ENCODE results near the gene AARS1.
"Not testable (repeated sequence)": the region's sequence is repeated elsewhere in the genome, so short reads cannot be mapped to it uniquely, and the experiment has no call there.

AARS1 gene

DNA sequence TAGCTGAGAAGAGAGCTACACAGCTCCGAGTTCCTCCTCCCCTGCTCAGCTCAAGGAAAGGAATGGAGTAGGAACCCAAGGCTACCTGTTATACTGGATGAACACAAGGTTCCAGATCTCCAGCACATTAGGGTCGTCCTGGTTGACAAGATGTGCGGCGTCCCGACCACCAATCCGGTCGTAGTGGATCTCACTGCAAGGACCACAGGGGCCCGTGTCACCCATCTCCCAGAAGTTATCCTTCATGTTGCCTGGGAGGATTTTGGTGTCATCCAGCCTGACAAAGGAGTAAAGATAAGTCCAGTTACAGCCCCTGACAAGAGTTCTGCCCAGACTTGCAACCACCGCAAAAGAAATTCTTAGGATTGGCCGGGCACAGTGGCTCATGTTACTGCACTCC is 17.6 kb downstream of the AARS1 start:
- no peak for DNase-seq (ENCODE audit: low spot score)

DNA sequence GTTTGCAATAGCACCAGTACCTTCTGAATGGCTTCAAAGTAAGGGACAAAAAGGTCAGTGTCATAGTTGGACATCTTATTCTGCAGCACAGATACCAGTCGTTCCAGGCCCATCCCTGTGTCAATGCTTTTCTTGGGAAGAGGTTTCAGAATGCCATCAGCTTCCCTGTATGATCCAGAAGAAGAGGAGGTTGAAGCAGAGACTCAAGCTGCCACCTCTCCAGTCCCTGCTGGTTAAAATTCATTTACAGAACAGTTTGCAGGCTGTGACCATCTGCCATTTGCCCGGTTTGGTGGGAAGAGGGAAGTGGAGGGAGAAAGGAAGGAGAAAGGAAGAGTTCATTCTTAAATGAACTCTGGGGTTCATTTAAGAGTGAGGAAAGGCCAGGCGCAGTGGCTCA is 19.1 kb downstream of the AARS1 start:
- no peak for DNase-seq (ENCODE audit: low spot score)

DNA sequence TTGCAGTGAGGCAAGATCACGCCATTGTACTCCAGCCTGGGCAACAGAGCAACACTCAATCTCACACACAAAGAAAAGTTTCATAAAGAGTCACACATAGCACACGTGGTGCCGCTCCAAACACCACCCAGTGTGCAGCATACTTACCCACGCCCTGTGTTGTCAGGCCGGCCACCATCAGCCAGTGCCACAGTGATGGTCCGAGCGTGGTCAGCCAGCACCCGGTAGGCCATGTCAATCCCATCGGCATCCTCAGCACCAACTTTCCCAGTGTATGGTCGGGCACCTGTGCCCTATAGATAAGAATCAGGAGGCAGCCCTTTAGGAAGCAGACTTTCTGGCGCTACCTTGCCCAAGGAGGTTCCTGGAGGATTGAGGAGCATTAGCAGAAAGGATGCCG is 19.8 kb downstream of the AARS1 start:
- no peak for DNase-seq (ENCODE audit: low spot score)

DNA sequence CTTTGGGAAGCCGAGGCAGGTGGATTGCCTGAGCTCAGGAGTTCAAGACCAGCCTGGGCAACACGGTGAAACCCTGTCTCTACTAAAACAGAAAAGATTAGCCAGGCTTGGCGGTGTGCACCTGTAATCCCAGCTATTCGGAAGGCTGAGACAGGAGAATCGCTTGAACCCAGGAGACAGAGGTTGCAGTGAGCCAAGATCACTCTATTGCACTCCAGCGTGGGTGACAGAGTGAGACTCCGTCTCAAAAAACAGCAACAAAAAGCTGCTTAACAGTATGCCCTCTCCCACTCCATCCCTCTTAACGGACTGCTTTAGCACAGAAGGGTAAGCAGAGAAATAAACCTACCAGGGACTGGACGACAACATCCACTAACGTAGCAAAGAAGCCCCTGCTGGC is 21.4 kb downstream of the AARS1 start:
- not testable (repeated sequence) for DNase-seq (ENCODE audit: low spot score)

DNA sequence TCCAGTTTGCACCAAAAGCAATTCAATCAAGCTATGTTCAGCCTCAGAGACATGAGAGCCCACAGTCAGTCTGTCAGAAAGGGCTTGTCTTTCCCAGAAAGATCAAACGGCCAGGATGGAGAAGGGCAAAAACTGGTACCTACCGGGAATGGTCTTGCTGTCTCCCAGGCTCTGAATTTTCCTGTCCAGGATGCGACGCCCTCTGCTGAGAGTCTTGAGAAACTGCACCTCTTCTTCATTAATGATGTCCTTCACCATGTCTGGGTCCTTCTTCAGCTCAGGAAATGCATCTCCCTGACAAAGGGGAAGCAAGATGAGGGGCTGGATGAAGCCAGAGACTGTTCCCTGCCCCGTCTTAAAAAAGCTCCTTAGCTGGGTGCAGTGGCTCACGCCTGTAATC is 21.8 kb downstream of the AARS1 start:
- DNase-seq (ENCODE audit: low spot score), result no peak

DNA sequence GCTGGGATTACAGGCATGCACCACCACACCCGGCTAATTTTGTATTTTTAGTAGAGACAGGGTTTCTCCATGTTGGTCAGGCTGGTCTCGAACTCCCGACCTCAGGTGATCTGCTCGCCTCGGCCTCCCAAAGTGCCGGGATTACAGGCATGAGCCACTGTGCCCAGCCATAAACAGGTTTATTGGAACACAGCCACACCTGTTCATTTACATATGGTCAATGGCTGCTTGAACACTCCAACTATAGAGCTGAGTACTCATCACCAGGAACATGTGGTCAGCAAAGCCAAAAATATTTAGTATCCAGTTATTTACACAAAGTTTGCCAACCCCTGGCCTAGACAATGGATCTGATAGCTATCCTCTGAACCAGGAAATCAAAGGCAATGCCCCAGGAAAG is 29.4 kb downstream of the AARS1 start:
- not testable (repeated sequence) for DNase-seq (ENCODE audit: low spot score)

DNA sequence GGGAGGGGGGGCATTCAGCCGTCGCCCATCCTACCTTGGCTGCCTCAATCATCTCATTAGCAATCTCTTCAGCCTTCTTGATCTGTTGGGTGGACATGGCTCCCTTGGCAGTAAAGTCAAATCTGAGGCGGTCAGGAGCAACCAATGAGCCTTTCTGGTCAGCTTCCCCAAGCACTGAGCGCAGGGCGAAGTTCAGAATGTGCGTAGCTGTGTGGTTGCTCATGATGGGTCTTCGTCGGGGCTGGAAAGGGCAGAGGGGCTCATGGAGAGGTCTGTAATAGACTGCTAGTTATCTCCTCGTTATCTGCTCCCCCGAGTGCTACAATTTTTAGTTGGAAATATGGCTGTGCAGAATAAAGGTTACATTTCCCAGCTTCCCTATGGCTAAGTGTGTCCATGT is 30.4 kb downstream of the AARS1 start:
- DNase-seq (ENCODE audit: low spot score), result no peak

DNA sequence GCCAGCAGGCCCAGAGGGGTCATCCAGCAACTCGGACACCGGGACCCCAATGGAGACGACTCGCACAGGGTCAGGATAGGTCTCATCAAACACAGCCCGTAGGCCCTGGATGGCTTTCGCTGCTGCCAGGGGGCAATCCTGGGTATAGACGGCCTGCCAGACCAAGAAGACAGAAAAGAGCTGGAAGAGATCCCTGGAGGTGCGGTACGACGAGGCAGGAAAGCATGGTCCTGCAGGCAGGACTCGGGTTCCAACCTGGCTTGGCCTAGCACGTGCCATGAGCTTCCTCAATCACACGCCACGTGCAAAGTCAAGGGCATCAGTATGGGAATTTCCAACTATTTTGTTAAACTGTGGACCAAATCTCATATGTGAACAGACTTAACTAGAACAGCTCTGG is 31.2 kb downstream of the AARS1 start:
- no peak for DNase-seq (ENCODE audit: low spot score)

DNA sequence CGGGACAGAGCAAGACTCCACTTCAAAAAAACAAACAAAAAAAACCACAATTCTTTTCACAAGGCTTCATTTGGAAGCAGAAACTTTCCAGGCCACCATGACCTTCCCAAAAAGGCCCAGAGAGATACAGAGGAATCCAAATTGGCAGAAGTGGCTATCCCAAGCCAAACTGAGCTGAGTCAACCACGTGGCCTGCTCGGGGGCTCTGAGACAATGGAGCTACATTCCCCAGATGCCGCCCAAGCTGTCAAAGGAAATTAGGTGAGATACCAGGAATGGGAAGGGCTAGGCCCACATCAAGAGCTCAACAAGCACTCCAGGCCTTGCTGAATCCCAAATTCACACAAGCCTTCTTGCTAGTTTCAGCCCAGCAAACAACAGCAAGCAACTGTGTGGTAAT is 31.9 kb downstream of the AARS1 start:
- no peak for DNase-seq (ENCODE audit: low spot score)

DNA sequence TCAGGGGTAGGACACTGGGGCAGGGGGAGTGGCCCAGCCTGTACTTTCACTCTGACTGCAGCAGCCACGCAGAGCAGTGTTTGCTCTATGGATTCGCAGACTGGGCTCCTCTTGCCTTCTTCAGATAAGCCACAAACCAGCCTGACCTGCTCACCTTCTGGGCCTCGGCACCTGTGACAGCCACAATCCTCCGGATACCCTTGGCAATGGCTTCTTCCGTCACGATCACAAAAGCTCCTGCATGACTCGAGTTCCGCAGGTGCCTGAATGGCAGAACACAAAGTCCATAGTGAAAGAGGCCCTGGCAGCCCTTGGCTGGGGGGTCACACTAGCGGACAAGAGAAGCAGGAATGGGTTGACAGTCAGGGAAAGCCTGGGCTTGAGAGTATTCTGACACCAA is 33.7 kb downstream of the AARS1 start:
- DNase-seq (ENCODE audit: low spot score), result no peak

DNA sequence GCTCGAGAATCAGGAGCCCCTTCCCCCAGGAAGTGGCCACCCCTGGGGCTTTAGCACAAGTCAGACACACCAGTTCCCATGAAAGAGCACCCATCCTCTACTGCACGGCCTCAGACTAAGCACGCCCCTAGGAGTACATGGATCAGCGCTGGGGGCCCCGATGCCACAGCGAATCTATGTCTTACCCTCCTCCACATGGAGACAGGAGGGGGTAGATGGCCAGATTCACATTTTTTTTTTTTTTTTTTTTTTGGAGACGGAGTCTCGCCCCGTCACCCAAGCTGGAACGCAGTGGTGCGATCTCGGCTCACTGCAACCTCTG is 34.4 kb downstream of the AARS1 start:
- DNase-seq (ENCODE audit: low spot score), result no peak

DNA sequence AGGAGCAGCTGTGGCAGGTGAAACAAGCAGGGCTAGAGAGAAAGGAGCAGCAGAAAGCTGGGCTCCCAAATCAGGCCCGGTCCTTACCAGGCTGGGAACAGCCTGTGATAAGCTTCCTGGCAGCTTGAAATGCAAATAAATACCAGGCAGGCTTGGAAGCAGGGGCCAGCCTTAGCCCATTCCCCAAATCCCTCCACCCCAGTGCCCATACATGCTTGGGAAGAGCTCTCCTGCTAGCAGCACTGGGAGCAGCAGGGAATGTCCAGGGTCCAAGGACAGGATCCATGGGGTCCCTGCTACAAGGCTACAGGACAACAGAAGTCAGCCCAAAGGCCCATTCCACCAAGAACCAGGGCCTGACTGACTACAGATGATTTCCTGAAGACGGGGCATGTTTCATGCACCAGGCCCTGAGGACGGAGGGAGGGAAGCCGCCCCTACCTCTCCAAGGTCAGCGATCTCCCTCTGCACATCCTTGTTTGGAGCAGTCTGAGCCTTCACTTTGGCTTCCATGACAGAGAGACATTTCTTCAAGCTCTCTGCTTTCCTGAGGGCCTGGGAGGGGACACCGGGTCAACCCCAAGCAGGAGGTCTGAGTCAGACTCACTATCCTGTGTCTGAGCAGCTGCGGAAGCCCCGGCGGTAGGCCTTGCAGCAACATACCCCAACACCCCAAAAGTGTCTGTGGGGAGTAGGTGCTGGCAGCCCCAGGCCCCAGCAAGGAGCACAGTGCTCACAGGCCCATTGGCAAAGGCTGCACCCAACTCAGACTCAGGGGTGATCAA is 34.9 kb downstream of the AARS1 start:
- no peak for DNase-seq (ENCODE audit: low spot score)

DNA sequence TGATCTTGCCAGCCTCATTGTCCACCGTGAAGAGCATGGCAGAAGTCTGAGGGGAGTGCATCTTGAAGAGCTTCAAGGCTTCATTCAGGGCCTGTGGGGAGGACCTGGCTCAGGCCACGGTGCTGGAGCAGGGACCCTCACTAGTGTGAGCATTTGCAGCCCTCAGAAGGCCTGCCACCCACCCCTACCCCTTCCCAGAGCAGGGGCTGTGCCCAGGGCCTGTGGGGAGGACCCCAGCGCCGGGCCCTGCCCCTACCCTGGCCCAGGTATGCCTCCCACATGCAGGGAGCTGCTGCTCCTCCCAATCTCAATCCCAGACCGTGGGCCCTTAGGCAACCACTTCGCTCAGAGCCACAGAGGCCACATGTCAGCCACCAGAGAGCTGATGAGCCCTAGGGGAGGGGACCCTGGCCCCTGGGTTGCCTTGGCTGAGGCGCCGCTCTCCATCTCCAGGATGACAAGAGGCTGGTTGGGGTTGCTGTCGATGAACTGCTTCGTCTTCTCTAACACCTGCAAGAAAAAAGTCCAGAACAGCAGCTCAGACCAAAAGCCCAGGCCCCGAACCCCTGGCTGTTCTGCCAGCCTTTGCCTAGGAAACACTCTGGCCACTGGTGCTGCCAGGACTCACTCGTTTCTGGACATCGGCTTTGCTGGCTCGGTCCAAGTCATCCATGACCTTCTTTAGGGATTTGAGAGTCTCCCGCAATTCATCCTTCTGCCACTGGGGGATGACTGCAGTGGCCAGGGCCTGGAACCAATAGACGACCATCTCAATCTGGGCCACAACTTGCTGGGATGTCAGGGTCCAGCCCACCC is 35.8 kb downstream of the AARS1 start:
- no peak for DNase-seq (ENCODE audit: low spot score)

DNA sequence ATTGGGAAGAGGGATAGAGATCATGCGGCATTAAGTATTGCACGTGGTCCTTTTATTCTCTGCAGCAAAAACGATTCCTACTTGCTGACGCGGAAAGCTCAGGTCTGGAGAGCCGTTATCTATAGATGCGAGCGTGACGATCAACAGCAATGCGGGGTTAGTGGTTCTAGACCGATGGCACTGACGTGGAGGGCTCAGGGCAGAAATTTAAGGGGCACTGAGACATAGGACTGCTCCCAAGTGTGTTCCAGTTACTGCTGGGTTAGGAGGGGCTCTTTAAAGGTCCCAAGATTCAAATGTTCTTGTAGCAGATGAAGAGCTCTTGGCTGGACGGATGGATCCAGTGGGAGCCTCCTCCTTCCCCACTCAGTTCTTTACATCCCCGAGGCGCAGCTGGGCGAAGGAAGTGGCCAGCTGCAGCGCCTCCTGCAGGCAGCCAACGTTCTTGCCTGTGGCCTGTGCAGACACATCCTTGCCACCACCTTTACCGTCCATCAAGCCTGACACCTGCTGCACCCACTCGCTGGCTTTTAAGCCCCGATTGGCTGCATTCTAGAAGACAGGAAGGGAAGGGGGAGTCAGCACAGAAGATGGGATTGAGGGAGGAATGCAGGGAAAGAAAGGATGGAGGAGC is 36.8 kb downstream of the AARS1 start:
- no peak for DNase-seq (ENCODE audit: low spot score)

DNA sequence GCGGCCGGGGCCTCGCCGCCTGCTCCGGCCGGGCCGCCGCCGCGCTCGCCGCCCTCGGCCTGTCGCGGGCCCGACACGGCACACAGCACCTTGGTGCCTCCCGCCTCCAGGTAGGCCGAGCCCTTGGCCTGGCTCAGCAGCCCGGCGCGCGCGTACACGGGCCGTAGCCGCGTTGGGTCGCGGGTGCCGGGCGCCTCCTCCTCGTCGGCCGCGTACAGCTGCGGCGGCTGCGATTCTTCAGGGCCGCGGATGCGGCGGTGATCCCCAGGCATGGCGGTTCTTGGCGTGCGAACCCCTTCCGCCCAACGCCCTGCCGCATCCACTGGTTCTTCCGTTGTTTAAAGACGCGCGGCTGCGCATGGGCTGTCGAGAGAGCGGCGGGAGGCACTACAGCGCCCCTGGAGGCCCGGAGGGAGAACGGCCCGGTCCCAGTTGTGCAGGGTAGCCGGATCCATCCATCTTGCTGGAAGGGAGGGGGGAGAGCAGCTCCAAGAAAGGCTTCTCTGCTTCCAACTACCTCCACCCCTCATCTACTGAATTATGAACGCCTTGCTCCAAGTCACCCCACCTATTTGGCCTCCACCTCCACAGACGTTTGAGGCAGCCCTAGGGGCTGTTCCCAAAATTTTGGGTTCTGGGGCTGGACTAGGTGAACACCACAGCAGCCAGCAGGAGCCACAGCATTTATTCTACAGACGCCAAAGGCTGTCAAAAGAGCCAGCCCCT is 37.5 kb downstream of the AARS1 start, which contains the start of gene EXOSC6:
EXOSC6 (minus strand) TSS at position 312 of the 726 bp plus-strand sequence; CDS start at position 272, 40 bp downstream.
- DNase-seq (ENCODE audit: low spot score), result peak; percentile 95

DNA sequence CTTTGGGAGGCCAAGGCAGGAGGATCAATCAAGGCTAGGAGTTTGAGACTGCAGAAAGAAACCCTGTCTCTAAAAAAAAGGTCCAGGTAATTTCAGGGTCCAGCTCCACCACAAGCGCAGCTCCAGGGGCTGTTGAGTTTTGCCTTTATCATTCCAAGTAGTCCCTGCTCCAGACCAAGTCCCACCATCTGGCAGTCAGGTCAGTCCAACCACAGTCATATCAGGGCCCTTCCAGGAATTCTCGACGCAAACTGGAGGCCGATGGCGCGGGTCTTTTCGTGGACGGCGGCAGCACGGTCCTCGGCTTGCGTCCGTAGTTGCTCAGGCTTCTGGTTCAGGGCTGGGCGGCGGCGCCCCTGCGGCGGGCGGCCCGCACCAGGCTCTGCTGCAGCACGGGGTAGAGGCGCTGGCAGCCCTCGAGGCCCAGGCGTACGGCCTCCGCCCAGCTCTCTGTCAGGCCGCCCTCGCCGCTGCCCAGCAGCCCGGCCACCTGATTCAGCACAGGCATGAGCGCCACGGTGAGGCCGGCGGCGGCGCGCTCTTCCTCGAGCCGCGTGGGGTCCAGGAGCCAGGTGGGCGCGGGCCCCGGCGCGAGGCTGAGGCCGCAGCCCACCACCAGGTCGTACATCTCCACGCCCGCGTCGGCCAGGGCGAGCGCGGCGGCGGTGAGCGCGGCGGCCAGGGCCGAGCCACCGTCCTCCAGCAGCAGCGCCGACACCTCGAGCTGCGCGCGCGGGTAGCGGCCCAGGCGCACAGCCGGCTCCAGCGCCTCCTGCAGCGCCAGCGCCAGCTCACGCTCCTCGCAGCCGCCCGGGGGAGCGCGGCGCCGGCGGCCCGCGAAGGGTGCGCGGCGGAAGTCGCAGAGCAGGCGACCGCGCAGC is 38.3 kb downstream of the AARS1 start:
- peak; percentile 30 for DNase-seq (ENCODE audit: low spot score)

DNA sequence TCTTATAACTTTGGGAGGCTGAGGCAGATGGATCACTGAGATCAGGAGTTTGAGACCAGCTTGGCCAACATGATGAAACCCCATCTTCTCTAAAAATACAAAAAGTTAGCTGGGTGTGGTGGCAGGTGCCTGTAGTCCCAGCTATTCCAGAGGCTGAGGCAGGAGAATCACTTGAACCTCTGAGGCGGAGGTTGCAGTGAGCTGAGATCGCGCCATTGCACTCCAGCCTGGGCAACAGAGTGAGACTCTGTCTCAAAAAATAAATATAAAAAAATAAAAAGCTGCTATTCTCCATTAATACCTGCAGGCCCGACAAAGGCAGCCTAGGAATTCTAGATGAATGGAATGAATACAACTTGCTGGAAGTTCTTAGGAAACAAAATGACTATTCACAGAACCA is 39.6 kb downstream of the AARS1 start:
- not testable (repeated sequence) for DNase-seq (ENCODE audit: low spot score)

DNA sequence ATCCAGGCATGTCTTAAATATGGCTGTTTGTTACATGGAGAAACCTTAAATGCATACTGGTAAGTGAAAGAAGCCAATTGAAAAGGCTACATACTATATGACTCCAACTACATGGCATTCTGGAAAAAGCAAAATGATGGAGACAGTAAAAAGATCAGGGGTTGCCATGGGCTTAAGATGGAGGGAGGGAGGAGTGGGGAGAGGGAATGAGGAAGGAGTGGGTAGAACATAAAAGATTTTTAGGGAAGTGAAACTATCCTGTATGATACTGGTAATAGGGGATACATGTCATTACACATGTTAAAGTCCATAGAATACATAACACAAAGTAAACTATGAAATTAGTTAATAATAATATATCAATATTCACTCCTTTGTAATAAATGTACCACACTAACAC is 50.5 kb downstream of the AARS1 start:
- DNase-seq (ENCODE audit: low spot score), result not testable (repeated sequence)

DNA sequence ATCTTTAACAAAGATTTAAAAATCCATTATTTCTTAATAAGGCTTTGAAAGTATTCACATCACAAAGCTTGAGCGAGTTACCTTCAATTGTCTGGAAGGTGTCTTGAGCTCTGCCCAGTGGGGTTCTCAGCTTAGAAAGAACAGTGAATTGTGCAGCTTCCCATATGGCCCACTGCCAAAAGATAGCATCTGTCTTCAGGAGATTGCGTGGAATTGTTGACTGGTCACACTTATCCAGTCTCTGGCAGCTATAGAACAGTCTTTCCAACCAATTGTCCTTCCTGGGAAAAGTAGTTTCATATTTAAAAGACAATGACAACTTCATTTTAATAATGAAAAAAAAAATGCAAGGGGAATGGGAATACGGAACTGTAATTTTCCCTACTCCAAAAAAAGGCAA is 57.5 kb downstream of the AARS1 start:
- not testable (repeated sequence) for DNase-seq (ENCODE audit: low spot score)

DNA sequence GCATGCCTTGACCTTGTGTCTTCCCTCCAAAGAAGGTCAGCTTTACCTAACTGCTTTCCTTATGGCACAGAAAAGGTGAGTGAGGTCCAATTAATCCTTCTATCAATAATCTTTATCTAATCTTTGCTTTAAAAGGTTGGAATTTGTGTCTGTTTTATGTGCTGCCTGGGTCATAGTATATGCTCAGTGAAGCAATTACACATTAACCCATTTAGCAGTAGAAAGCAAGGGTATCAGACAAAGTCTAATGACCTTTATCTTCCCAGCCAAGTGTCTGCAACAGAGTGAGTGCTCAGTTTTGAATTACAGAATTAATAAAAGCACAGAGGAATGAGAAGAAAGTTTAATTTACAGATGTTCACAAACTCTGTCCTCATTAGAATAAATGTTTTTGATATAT is 63.3 kb downstream of the AARS1 start:
- not testable (repeated sequence) for DNase-seq (ENCODE audit: low spot score)

DNA sequence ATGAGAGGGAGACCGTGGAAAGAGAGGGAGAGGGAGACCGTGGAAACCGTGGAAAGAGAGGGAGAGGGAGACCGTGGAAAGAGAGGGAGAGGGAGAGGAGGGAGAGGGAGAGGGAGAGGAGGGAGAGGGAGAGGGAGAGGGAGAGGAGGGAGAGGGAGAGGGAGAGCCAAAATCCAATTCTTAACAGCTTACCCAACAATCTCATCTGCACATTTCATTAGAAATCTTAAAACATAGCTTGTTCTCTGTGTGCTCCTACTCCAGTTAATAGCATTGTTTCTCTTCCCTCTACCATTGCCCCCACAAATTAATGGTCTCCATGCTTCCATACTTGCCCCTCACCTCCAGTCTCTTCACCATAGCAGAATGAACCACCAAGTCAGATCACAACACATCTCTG is 63.9 kb downstream of the AARS1 start:
- DNase-seq (ENCODE audit: low spot score), result not testable (repeated sequence)

All from LoVo (cell line).